Epithelial cell of umbilical artery (primary cell): ENCODE results near the gene CMTM4. TPM values are rescaled to one million over a fixed set of nuclear protein-coding genes. Genes with fewer than 3 reads are reported as not detected.

Experiments used
- total RNA-seq: library from RNA; depleted of rRNA; stranded (reverse); fragments of >200 nt; gene quantifications from 2 replicates; pipeline ENCODE4 v1.2.3, GENCODE V29; 2014

CMTM4 gene
- 9.3 and 10.4 TPM in 2 replicates for total RNA-seq

DNA sequence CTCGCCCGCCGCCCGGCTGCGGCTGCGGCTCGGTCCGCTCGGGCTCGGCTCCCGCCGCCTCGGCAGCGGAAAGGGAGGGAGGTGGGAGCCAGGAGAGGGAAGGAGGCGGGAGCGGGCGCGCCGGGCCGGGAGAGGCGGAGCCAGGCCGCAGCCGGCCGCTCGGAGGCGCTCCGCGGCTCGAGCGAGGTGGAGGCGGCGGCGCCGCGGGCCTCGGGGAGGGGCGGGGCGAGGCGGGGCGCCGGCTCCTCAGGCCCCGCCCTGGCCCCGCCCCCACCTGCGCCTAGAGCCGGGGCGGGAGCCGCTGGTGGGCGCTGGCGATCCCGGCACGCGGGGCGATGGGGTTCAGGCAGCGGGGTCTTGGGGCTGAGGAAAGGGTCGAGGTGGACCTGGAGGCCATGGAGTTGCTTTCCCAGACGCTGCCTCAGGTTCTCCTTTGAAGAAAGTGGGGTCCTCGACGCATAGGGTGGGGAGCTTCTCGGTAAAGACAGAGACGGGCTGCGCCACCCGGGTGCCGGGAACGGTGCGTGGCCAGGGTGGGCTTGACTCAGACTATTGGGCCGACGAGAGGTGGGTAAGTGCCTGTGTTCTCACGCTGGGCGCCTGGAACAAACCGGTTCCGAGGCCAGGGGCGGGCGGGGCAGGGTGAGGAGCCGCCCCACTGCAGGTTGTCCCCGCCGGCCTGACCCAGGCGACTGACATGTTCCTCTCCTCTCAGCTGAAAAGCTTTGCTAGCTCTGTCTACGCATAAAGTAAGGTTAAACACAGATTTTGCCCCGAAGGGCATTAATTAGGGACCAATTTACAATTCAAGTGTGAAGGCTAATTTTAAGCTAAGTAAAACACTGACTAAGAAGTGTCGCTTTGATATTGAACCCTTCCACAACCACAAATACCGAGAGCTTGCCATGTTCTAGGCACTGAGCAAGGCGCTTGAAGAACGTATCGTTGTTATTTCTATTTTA, at the start of gene CMTM4:
Gene CMTM4 (minus strand): TSS at position 75 of the 962 bp plus-strand sequence. CDS start 218 bp downstream, outside the sequence.

DNA sequence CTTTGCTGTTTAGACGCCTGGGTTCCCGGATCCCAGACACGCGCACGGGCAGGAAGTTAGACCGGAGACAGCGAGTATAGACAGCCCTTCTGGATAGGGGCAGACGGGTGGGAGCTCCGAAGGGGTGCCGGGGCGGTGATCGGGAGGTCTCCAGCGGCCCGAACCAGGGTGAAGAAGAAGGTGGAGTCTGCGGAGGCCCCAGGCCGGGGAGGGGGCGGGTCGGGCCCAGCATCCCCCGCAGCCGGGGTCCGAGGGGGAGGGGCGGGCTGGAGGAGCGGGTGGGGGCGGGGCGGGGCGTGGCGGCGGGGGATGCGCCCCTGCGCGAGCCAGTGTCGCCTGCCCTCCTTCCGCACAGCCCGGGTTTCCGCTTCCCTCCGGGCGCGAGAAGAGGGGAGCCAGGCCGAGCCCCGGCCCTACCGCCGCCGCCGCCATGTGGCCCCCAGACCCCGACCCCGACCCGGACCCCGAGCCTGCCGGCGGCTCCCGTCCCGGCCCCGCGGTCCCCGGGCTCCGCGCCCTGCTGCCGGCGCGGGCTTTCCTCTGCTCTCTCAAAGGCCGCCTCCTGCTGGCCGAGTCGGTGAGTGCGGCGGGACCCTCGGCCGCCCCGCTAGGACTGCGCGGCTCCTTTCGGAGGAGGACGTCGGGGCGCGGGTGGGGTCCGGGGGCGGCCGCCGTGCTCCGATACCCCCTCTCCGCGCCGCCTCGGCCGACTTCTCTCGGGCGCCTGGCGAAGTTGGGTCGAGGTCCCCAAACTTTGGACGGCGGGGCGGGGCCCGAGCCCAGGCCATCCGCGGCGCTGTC, 92.0 kb downstream of the CMTM4 start, which contains the start of gene CMTM3:
Gene CMTM3 (plus strand): TSS at position 329 of the 801 bp plus-strand sequence. CDS start 102 bp downstream, at position 431.

DNA sequence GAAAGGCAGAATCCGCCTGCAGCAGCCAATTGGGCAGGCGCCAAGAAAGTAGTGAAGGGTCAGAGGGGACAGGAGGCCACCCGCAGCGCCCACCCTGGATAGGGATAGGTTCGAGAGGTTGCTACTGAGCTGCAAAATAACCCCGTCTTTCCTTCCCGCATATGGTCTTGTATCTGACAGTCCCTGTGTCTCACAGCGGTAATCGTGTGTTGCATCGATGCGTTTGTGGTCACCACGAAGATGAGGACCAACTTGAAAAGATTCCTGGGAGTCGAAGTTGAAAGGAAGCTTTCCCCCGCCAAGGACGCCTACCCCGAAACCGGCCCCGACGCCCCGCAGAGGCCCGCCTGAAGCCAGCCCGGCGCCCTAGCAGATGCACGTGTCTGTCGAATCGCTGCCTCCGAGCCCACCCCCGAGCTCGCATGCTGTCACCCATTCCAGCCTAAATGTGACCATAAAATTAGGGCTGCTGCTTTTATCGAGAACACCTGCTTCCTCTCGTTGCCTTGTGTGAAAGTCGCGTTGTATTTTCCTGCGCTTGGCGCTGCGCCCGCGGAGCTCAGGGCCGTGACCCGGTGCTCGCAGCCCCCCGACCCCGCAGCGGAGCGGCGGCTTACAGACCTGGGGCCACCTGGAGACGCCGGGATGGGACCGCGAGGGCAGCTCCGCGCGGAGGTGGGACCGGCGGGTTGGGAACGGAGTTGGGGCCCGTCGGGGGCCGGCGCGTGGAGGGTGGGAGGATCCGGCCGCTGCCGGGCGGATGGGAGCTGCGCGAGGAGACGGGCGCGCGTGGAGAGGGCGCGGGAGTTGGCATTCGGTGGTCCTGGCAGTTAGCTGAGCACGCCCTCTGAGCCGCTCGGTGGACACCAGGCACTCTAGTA, 117.7 kb downstream of the CMTM4 start, which contains the start of gene CMTM2:
Gene CMTM2 (plus strand): TSS at position 813 of the 881 bp plus-strand sequence. CDS start 145 bp downstream, outside the sequence.

DNA sequence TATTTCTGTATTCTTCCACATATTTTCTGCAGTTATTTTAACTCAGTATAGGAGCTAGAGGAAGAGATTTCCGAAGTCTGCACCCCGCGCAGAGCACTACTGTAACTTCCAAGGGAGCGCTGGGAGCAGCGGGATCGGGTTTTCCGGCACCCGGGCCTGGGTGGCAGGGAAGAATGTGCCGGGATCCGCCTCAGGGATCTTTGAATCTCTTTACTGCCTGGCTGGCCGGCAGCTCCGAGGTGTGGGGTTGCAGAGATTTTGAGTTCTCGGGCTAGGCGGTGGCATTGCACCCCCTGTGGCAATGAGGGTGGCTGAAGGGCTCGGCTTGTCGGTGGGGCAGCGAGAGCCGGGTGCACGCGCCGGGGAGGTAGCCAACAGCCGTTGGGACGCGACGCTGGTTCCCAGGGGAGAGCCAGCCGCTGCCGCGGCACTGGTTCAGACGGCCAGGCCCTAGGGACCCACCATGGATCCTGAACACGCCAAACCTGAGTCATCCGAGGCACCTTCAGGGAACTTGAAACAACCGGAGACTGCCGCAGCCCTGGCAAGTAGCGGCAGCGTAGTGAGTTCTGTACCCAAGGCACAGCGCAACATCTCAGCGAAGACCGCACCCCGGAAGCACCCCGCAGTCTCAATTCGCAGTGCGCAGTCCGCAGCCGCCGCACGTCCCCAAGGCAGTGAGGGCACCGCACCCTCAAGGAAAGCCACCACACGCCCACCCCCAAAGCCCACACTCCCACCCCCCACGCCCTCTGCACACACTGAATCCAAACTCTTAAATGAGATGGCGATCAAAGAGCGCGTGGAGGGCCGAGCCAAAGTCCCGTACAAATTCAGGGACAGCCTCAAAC, 130.3 kb downstream of the CMTM4 start, which contains the start of gene CMTM1:
Gene CMTM1 (plus strand): TSS at position 389 of the 851 bp plus-strand sequence. CDS start 75 bp downstream, at position 464.

Other genes with a start within 250 kb of the CMTM4 start
- gene TK2, start 146.6 kb downstream of the CMTM4 start, total RNA-seq: 26.0 and 28.9 TPM in 2 replicates
- gene CKLF, start 144.2 kb downstream of the CMTM4 start, total RNA-seq: 118 and 121 TPM in 2 replicates
- gene CMTM1, start 130.3 kb downstream of the CMTM4 start, total RNA-seq: 0.32 and 0.91 TPM in 2 replicates
- not detected in 2 replicates for gene CMTM2, start 117.3 kb downstream of the CMTM4 start, total RNA-seq
- 14.7 and 18.8 TPM in 2 replicates for gene CMTM3, start 92.0 kb downstream of the CMTM4 start, total RNA-seq
- 121 and 163 TPM in 2 replicates for gene DYNC1LI2, start 54.9 kb upstream of the CMTM4 start, total RNA-seq
- gene TERB1, start 104.8 kb upstream of the CMTM4 start, total RNA-seq: not detected in 2 replicates
- gene NAE1, start 134.2 kb upstream of the CMTM4 start, total RNA-seq: 93.2 and 94.8 TPM in 2 replicates
- not detected in 2 replicates for gene CA7, start 147.7 kb upstream of the CMTM4 start, total RNA-seq
- gene PDP2, start 183.8 kb upstream of the CMTM4 start, total RNA-seq: 5.2 and 19.8 TPM in 2 replicates
- not detected in 2 replicates for gene CDH16, start 222.1 kb upstream of the CMTM4 start, total RNA-seq
- gene RRAD, start 228.8 kb upstream of the CMTM4 start, total RNA-seq: 0.65 and 1.5 TPM in 2 replicates
- gene CIAO2B, start 237.7 kb upstream of the CMTM4 start, total RNA-seq: 169 and 285 TPM in 2 replicates
- gene CES2, start 238.8 kb upstream of the CMTM4 start, total RNA-seq: 12.0 and 17.5 TPM in 2 replicates